Mammary epithelial cell (primary cell): Measurements from ENCODE around the gene SENP6.

Source experiments
- CTCF ChIP-seq, 2 donors: IDR thresholded peaks in 1 of 2; conservative IDR thresholded peaks in 1 of 2; 2 replicates each; pipeline ENCODE4 v1.5.1; 2011 to 2012; ENCODE audit warnings: inconsistent platforms in 2 of 2, low read length in 2 of 2, mild to moderate bottlenecking in 2 of 2, control low read depth in 1 of 2, low read depth in 1 of 2; ENCODE audit not compliant: insufficient read depth in 1 of 2; ENCODE audit errors: extremely low read depth in 1 of 2
- EZH2 ChIP-seq: IDR thresholded peaks from 2 replicates; pipeline ENCODE4 v1.6.1; 2012; ENCODE audit warnings: low read length, inconsistent platforms, borderline replicate concordance

GRCh38 chr6:75590370-75590769 is 11.3 kb upstream of the SENP6 start:
- no peak for TF ChIP-seq CTCF (conservative IDR thresholded peaks at IDR 0.05 in 1 of 2, IDR thresholded peaks at IDR 0.05 in 1 of 2; ENCODE audit: extremely low read depth in 1 of 2, insufficient read depth in 1 of 2, low read depth in 1 of 2, low read length in 2 of 2)
- TF ChIP-seq EZH2 = no peak
